ENCODE results near the gene RBP5.

Gene RBP5

DNA sequence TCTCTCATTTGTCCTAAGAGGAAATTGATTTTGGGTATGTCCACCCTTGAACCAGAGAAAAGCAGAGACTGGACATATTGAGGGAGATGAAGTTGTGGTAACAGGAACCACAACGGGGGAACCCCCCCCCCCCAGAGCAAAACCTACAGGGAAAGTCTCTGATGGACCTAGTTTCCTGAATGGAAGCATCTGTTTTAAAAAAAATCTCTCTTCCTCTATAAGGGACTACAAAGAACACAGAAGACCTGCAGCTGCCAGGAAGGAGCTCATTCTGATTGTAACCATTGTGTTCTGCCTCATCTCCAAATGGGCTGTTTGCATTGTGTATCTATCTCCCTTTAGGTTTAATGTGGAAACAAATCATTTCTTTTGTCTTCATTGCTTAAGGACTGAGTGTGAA, 54.7 kb downstream of the RBP5 start:
- DNase-seq (ENCODE audit: low read depth): no peak

Measured in activated T-cell treated with anti-CD3 and anti-CD28 coated beads for 48 hours (primary cell).